ENCODE measurements around the gene CCDC194.

The CCDC194 gene

GRCh38 chr19:17420475-17420924, 26.5 kb upstream of the CCDC194 start:
- Mint-ChIP-seq H3K9me3 (no peaks in the 10 kb centered on the region), H3K36me3 (ENCODE audit: low read depth) (peaks cover 4% of the 10 kb centered on the region), H3K27me3 (ENCODE audit: low read depth) (no peaks in the 10 kb centered on the region), H3K27ac (peak overlapping the region; percentile 61 to 88 (median 80)), H3K4me1 (peaks cover 34% of the 10 kb centered on the region), H3K4me3 (peak overlapping the region; percentile 93 to 95 (median 93))
- peak in 2 of 3 experiments; percentile 7 to 10 for TF ChIP-seq CTCF (IDR thresholded peaks at IDR 0.05; ENCODE audit: unreplicated experiment in 3 of 3)

- Mint-ChIP-seq H3K36me3 (ENCODE audit: low read depth) (peaks cover 4% of the 10 kb centered on the region), H3K27me3 (ENCODE audit: low read depth) (no peaks in the 10 kb centered on the region), H3K4me3 (peak within 1 kb of the TSS; percentile 93 to 95 (median 93)), H3K4me1 (peaks cover 40% of the 10 kb centered on the region), H3K27ac (peak within 1 kb of the TSS; percentile 97 to 99 (median 99)), H3K9me3 (no peaks in the 10 kb centered on the region)
- TF ChIP-seq CTCF (IDR thresholded peaks at IDR 0.05; ENCODE audit: unreplicated experiment in 3 of 3) = no peak
Observed at GRCh38 chr19:17419621-17420474, 25.9 kb upstream of the CCDC194 start, which contains the start of gene MVB12A. Gene MVB12A, plus strand, starts transcription at chr19:17420047. Its CDS starts 89 bp downstream, at chr19:17420136.

- TF ChIP-seq CTCF (IDR thresholded peaks at IDR 0.05; ENCODE audit: unreplicated experiment in 3 of 3) = no peak
- Mint-ChIP-seq H3K27me3 (ENCODE audit: low read depth) (no peaks in the 10 kb centered on the region), H3K4me1 (peaks cover 37% of the 10 kb centered on the region), H3K4me3 (peak overlapping the region; percentile 93 to 95 (median 93)), H3K36me3 (ENCODE audit: low read depth) (peaks cover 4% of the 10 kb centered on the region), H3K27ac (peak overlapping the region; percentile 97 to 99 (median 99)), H3K9me3 (no peaks in the 10 kb centered on the region)
Observed at GRCh38 chr19:17419154-17419620, 25.2 kb upstream of the CCDC194 start.

- Mint-ChIP-seq H3K4me3 (peak overlapping the region; percentile 93 to 95 (median 93)), H3K9me3 (no peaks in the 10 kb centered on the region)
Observed at GRCh38 chr19:17418710-17419109, 24.7 kb upstream of the CCDC194 start.

GRCh38 chr19:17415121-17415520, 21.1 kb upstream of the CCDC194 start:
- H3K4me3 Mint-ChIP-seq = peak overlapping the region; percentile 45 to 65 (median 54)
- no peaks in the 10 kb centered on the region for H3K36me3 Mint-ChIP-seq (ENCODE audit: low read depth)
- peaks cover 45% of the 10 kb centered on the region for H3K4me1 Mint-ChIP-seq
- TF ChIP-seq CTCF (IDR thresholded peaks at IDR 0.05; ENCODE audit: unreplicated experiment in 3 of 3) = no peak
- no peaks in the 10 kb centered on the region for H3K9me3 Mint-ChIP-seq
- H3K27ac Mint-ChIP-seq = peak overlapping the region; percentile 91 to 97 (median 95)
- H3K27me3 Mint-ChIP-seq (ENCODE audit: low read depth) = no peaks in the 10 kb centered on the region

More at GRCh38 chr19:17418710-17419109, 24.7 kb upstream of the CCDC194 start:
- Mint-ChIP-seq H3K36me3 (ENCODE audit: low read depth) (peaks cover 4% of the 10 kb centered on the region), H3K4me1 (peaks cover 37% of the 10 kb centered on the region), H3K27ac (peak overlapping the region; percentile 97 to 99 (median 99)), H3K27me3 (ENCODE audit: low read depth) (no peaks in the 10 kb centered on the region)
- no peak for TF ChIP-seq CTCF (IDR thresholded peaks at IDR 0.05; ENCODE audit: unreplicated experiment in 3 of 3)

All from nephron (organoid).